Esophagus squamous epithelium (tissue), 5 donors: ENCODE results near the gene DOK5. TPM values are rescaled to one million over a fixed set of nuclear protein-coding genes. Genes with fewer than 3 reads are reported as not detected.

Experiments
- DNase-seq: peaks from one replicate; lab custom pipeline; 2025; lab: John Stamatoyannopoulos, UW
- H3K27ac ChIP-seq, 4 donors: fragments of 200-600 bp; sonication (generic); one replicate each; pipeline ENCODE4 v1.5.1; 2016 to 2019; ENCODE audit warnings: mild to moderate bottlenecking in 1 of 4
- H3K27me3 ChIP-seq, 4 donors: fragments of 200-600 bp; sonication (generic); 1 replicate in 3 of 4; 2 replicates in 1 of 4; pipeline versions ENCODE4 v1.5.1 to v1.6.0; 2017 to 2021; ENCODE audit warnings: antibody characterized with exemption in 1 of 4
- H3K36me3 ChIP-seq, 3 donors: fragments of 200-600 bp; sonication (generic); one replicate each; pipeline ENCODE4 v1.5.1; 2016 to 2019
- H3K4me1 ChIP-seq, 3 donors: fragments of 200-600 bp; sonication (generic); one replicate each; pipeline ENCODE4 v1.5.1; 2017 to 2019
- H3K4me3 ChIP-seq, 4 donors: fragments of 200-600 bp; sonication (generic); 1 replicate in 3 of 4; 2 replicates in 1 of 4; pipeline ENCODE4 v1.5.1; 2016 to 2019; ENCODE audit warnings: mild to moderate bottlenecking in 2 of 4, moderate library complexity in 1 of 4
- H3K9me3 ChIP-seq, 3 donors: fragments of 200-600 bp; sonication (generic); one replicate each; pipeline ENCODE4 v1.5.1; 2016 to 2019
- CTCF ChIP-seq, 6 experiments: fragments of 450-650 bp in 4 of 6; fragments of 200-600 bp in 2 of 6; sonication (generic) in 2 of 6; IDR thresholded peaks; one replicate each; pipeline ENCODE4 v1.5.1; 2016 to 2019; ENCODE audit warnings: antibody characterized with exemption in 6 of 6, mild to moderate bottlenecking in 4 of 6, moderate library complexity in 4 of 6
- POLR2A ChIP-seq, 4 donors: fragments of 450-650 bp; IDR thresholded peaks; one replicate each; pipeline ENCODE4 v1.6.1; 2017; ENCODE audit warnings: antibody characterized with exemption in 4 of 4, mild to moderate bottlenecking in 4 of 4, moderate library complexity in 3 of 4
- WGBS, 2 donors: methylation state at CpG; one replicate each; pipeline ENCODE4 v1.1.5; 2018; 5-methylcytosine and 5-hydroxymethylcytosine counted together
- intact Hi-C: fragments of 100-400 bp; cut with DNase I; formaldehyde crosslinking; loops from one replicate; pipeline ENCODE4 v1.15.0; 2022
- total RNA-seq, 4 donors: library from RNA; depleted of rRNA; stranded (reverse); fragments of >200 nt; gene quantifications; one replicate each; pipeline ENCODE4 v1.1.0, GENCODE V29; 2016
- donor health status: DM: yes; HTN: yes; CAD: no.

DOK5 gene
- total RNA-seq, 4 donors from 2014 or later: 0.38 to 1.3 TPM; not detected in 2

GRCh38 chr20:54633374-54634355 lies 158.3 kb downstream of the DOK5 start:
- WGBS, 2 donors: 70 to 74% methylated on average over 12 to 13 of the region's 13 CpGs
- Histone ChIP-seq H3K9me3 (no peaks in the 10 kb centered on the region), H3K4me1 (no peaks in the 10 kb centered on the region), H3K27ac (no peak overlapping the region), H3K4me3 (no peak overlapping the region), H3K27me3 (no peaks in the 10 kb centered on the region), H3K36me3 (no peaks in the 10 kb centered on the region)
- intact Hi-C loops: no loop called here
- no peak for TF ChIP-seq CTCF (IDR thresholded peaks at IDR 0.05)
- TF ChIP-seq POLR2A (IDR thresholded peaks at IDR 0.05): no peak
- DNase-seq: no peak

GRCh38 chr20:54636575-54636974 lies 161.2 kb downstream of the DOK5 start:
- H3K4me1 ChIP-seq: no peaks in the 10 kb centered on the region
- TF ChIP-seq CTCF (IDR thresholded peaks at IDR 0.05) (no peak), POLR2A (IDR thresholded peaks at IDR 0.05) (no peak)
- H3K36me3 ChIP-seq: no peaks in the 10 kb centered on the region
- intact Hi-C loops: no loop called here
- no peaks in the 10 kb centered on the region for H3K9me3 ChIP-seq
- H3K27me3 ChIP-seq: no peaks in the 10 kb centered on the region
- H3K4me3 ChIP-seq: no peak overlapping the region
- H3K27ac ChIP-seq: no peak overlapping the region
- WGBS, 2 donors: 77 to 86% methylated on average over 5 of the region's 5 CpGs
- no peak for DNase-seq

GRCh38 chr20:54639941-54640340 lies 164.5 kb downstream of the DOK5 start:
- H3K9me3 ChIP-seq: no peaks in the 10 kb centered on the region
- no peak overlapping the region for H3K27ac ChIP-seq
- no peak for DNase-seq
- no peaks in the 10 kb centered on the region for H3K36me3 ChIP-seq
- WGBS, 2 donors: 78 to 86% methylated on average over 8 of the region's 8 CpGs
- no peaks in the 10 kb centered on the region for H3K4me1 ChIP-seq
- no peak overlapping the region for H3K4me3 ChIP-seq
- no peaks in the 10 kb centered on the region for H3K27me3 ChIP-seq
- intact Hi-C loops: no loop called here
- TF ChIP-seq POLR2A (IDR thresholded peaks at IDR 0.05): no peak
- no peak for TF ChIP-seq CTCF (IDR thresholded peaks at IDR 0.05)

DNA sequence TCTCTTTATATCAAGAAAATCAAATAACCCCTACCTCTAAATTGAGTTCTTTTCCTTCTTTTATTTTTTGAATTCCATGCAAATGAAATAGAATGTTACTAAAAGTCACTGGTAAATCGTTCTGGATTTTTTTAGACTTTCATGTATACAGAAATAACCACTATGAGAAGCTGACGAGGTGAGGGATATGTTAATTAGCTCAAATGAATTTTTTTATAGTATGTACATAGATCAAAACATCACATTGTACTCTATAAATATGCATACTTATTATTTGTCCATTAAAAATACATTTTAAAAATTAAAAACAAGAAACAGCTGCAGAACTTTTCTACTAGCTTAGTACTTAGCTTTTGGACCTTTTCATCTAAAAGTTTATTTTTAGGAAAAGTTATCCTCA lies 165.4 kb downstream of the DOK5 start:
- Histone ChIP-seq H3K4me3 (no peak overlapping the region), H3K36me3 (no peaks in the 10 kb centered on the region), H3K9me3 (no peaks in the 10 kb centered on the region), H3K27me3 (no peaks in the 10 kb centered on the region), H3K4me1 (no peaks in the 10 kb centered on the region), H3K27ac (no peak overlapping the region)
- no peak for DNase-seq
- no peak for TF ChIP-seq POLR2A (IDR thresholded peaks at IDR 0.05)
- no peak for TF ChIP-seq CTCF (IDR thresholded peaks at IDR 0.05)
- intact Hi-C loops: no loop called here
- 50 to 58% methylated on average over 2 of the region's 2 CpGs for WGBS, 2 donors
